ENCODE measurements around the gene SP1.
"Not testable (repeated sequence)": the region's sequence is repeated elsewhere in the genome, so short reads cannot be mapped to it uniquely, and the experiment has no call there.

Gene SP1

GRCh38 chr12:53355121-53355520 is 24.9 kb upstream of the SP1 start:
- no peaks in the 10 kb centered on the region for H3K27me3 ChIP-seq (ENCODE audit: insufficient read depth, insufficient read length)
- no peaks in the 10 kb centered on the region for H3K9me3 ChIP-seq (ENCODE audit: insufficient read depth, low read length)
- no peaks in the 10 kb centered on the region for H3K4me1 ChIP-seq (ENCODE audit: insufficient read depth, insufficient read length)
- TF ChIP-seq SUZ12 (IDR thresholded peaks at IDR 0.05; ENCODE audit: extremely low read depth, insufficient read depth, insufficient read length) (no peak), ZNF274 (IDR thresholded peaks at IDR 0.05; ENCODE audit: low read depth, low read length) (no peak), YY1 (IDR thresholded peaks at IDR 0.05; ENCODE audit: insufficient read depth, insufficient read length) (no peak)
- no peak overlapping the region for H3K9ac ChIP-seq (ENCODE audit: insufficient read length, low read depth)
- H3K36me3 ChIP-seq (ENCODE audit: insufficient read depth, insufficient read length, low read length), result no peaks in the 10 kb centered on the region
- no peak overlapping the region for H3K4me3 ChIP-seq (ENCODE audit: insufficient read length, low read depth)
- no peak for DNase-seq (ENCODE audit: low read depth, low spot score)

GRCh38 chr12:53358836-53359419 is 21.0 kb upstream of the SP1 start:
- H3K27me3 ChIP-seq (ENCODE audit: insufficient read depth, insufficient read length), result no peaks in the 10 kb centered on the region
- H3K9me3 ChIP-seq (ENCODE audit: insufficient read depth, low read length), result no peaks in the 10 kb centered on the region
- no peak for DNase-seq (ENCODE audit: low read depth, low spot score)
- no peak overlapping the region for H3K9ac ChIP-seq (ENCODE audit: insufficient read length, low read depth)
- TF ChIP-seq SUZ12 (IDR thresholded peaks at IDR 0.05; ENCODE audit: extremely low read depth, insufficient read depth, insufficient read length), result no peak
- no peak for TF ChIP-seq ZNF274 (IDR thresholded peaks at IDR 0.05; ENCODE audit: low read depth, low read length)
- no peak for TF ChIP-seq YY1 (IDR thresholded peaks at IDR 0.05; ENCODE audit: insufficient read depth, insufficient read length)
- H3K4me1 ChIP-seq (ENCODE audit: insufficient read depth, insufficient read length), result no peaks in the 10 kb centered on the region
- no peak overlapping the region for H3K4me3 ChIP-seq (ENCODE audit: insufficient read length, low read depth)
- H3K36me3 ChIP-seq (ENCODE audit: insufficient read depth, insufficient read length, low read length), result no peaks in the 10 kb centered on the region

- not testable (repeated sequence) for H3K9ac ChIP-seq (ENCODE audit: insufficient read length, low read depth); H3K27me3 ChIP-seq (ENCODE audit: insufficient read depth, insufficient read length); DNase-seq (ENCODE audit: low read depth, low spot score); H3K36me3 ChIP-seq (ENCODE audit: insufficient read depth, insufficient read length, low read length); H3K9me3 ChIP-seq (ENCODE audit: insufficient read depth, low read length); H3K4me1 ChIP-seq (ENCODE audit: insufficient read depth, insufficient read length); H3K4me3 ChIP-seq (ENCODE audit: insufficient read length, low read depth)
Measured at GRCh38 chr12:53361638-53362037, 18.3 kb upstream of the SP1 start.

GRCh38 chr12:53365245-53365904 is 14.6 kb upstream of the SP1 start:
- no peaks in the 10 kb centered on the region for H3K36me3 ChIP-seq (ENCODE audit: insufficient read depth, insufficient read length, low read length)
- no peak for DNase-seq (ENCODE audit: low read depth, low spot score)
- no peaks in the 10 kb centered on the region for H3K4me1 ChIP-seq (ENCODE audit: insufficient read depth, insufficient read length)

GRCh38 chr12:53373554-53374133 is 6.3 kb upstream of the SP1 start:
- H3K36me3 ChIP-seq (ENCODE audit: insufficient read depth, insufficient read length, low read length); H3K27me3 ChIP-seq (ENCODE audit: insufficient read depth, insufficient read length); H3K9ac ChIP-seq (ENCODE audit: insufficient read length, low read depth); H3K4me1 ChIP-seq (ENCODE audit: insufficient read depth, insufficient read length); H3K9me3 ChIP-seq (ENCODE audit: insufficient read depth, low read length); DNase-seq (ENCODE audit: low read depth, low spot score); H3K4me3 ChIP-seq (ENCODE audit: insufficient read length, low read depth): not testable (repeated sequence)

More at GRCh38 chr12:53365245-53365904, 14.6 kb upstream of the SP1 start:
- TF ChIP-seq SUZ12 (IDR thresholded peaks at IDR 0.05; ENCODE audit: extremely low read depth, insufficient read depth, insufficient read length), result no peak
- no peak for TF ChIP-seq YY1 (IDR thresholded peaks at IDR 0.05; ENCODE audit: insufficient read depth, insufficient read length)
- H3K9me3 ChIP-seq (ENCODE audit: insufficient read depth, low read length), result no peaks in the 10 kb centered on the region
- H3K4me3 ChIP-seq (ENCODE audit: insufficient read length, low read depth), result no peak overlapping the region
- H3K27me3 ChIP-seq (ENCODE audit: insufficient read depth, insufficient read length), result no peaks in the 10 kb centered on the region
- H3K9ac ChIP-seq (ENCODE audit: insufficient read length, low read depth), result no peak overlapping the region

GRCh38 chr12:53374277-53374676 is 5.7 kb upstream of the SP1 start:
- H3K4me3 ChIP-seq (ENCODE audit: insufficient read length, low read depth); H3K4me1 ChIP-seq (ENCODE audit: insufficient read depth, insufficient read length); H3K27me3 ChIP-seq (ENCODE audit: insufficient read depth, insufficient read length); H3K9me3 ChIP-seq (ENCODE audit: insufficient read depth, low read length); H3K9ac ChIP-seq (ENCODE audit: insufficient read length, low read depth); H3K36me3 ChIP-seq (ENCODE audit: insufficient read depth, insufficient read length, low read length); DNase-seq (ENCODE audit: low read depth, low spot score): not testable (repeated sequence)

- TF ChIP-seq ZNF274 (IDR thresholded peaks at IDR 0.05; ENCODE audit: low read depth, low read length) (no peak), SUZ12 (IDR thresholded peaks at IDR 0.05; ENCODE audit: extremely low read depth, insufficient read depth, insufficient read length) (no peak), YY1 (IDR thresholded peaks at IDR 0.05; ENCODE audit: insufficient read depth, insufficient read length) (no peak)
- peaks cover 5% of the 10 kb centered on the region for H3K4me1 ChIP-seq (ENCODE audit: insufficient read depth, insufficient read length)
- peaks cover 5% of the 10 kb centered on the region for H3K36me3 ChIP-seq (ENCODE audit: insufficient read depth, insufficient read length, low read length)
- H3K27me3 ChIP-seq (ENCODE audit: insufficient read depth, insufficient read length), result no peaks in the 10 kb centered on the region
- no peak overlapping the region for H3K9ac ChIP-seq (ENCODE audit: insufficient read length, low read depth)
- H3K9me3 ChIP-seq (ENCODE audit: insufficient read depth, low read length), result no peaks in the 10 kb centered on the region
- no peak for DNase-seq (ENCODE audit: low read depth, low spot score)
- no peak overlapping the region for H3K4me3 ChIP-seq (ENCODE audit: insufficient read length, low read depth)
Measured at GRCh38 chr12:53376747-53377146, 3.2 kb upstream of the SP1 start.

GRCh38 chr12:53378222-53378621 is 1.8 kb upstream of the SP1 start:
- no peak for TF ChIP-seq ZNF274 (IDR thresholded peaks at IDR 0.05; ENCODE audit: low read depth, low read length)
- TF ChIP-seq SUZ12 (IDR thresholded peaks at IDR 0.05; ENCODE audit: extremely low read depth, insufficient read depth, insufficient read length), result no peak
- TF ChIP-seq YY1 (IDR thresholded peaks at IDR 0.05; ENCODE audit: insufficient read depth, insufficient read length), result no peak
- no peak for DNase-seq (ENCODE audit: low read depth, low spot score)
- Histone ChIP-seq H3K4me1 (ENCODE audit: insufficient read depth, insufficient read length) (peaks cover 9% of the 10 kb centered on the region), H3K36me3 (ENCODE audit: insufficient read depth, insufficient read length, low read length) (peaks cover 20% of the 10 kb centered on the region), H3K27me3 (ENCODE audit: insufficient read depth, insufficient read length) (no peaks in the 10 kb centered on the region), H3K9me3 (ENCODE audit: insufficient read depth, low read length) (no peaks in the 10 kb centered on the region), H3K4me3 (ENCODE audit: insufficient read length, low read depth) (no peak overlapping the region), H3K9ac (ENCODE audit: insufficient read length, low read depth) (no peak overlapping the region)

All from NT2/D1 (cell line).